IPS DF 6.9 (cell line): ENCODE measurements around the gene DOCK9.

ENCODE experiments used
- DNase-seq: peaks from one replicate; pipeline ENCODE4 v3.0.0-alpha.2; 2013; ENCODE audit warnings: low read depth, low spot score
- H3K27ac ChIP-seq: one replicate; pipeline ENCODE4 v1.5.1; 2013; ENCODE audit warnings: low read length, control low read depth
- H3K27me3 ChIP-seq: 2 replicates; pipeline ENCODE4 v1.6.1; 2013; ENCODE audit warnings: mild to moderate bottlenecking, low read length; ENCODE audit not compliant: control insufficient read depth, insufficient read depth
- H3K36me3 ChIP-seq: 2 replicates; pipeline ENCODE4 v1.6.1; 2013; ENCODE audit warnings: low read length; ENCODE audit not compliant: control insufficient read depth, insufficient read depth
- H3K4me1 ChIP-seq: 2 replicates; pipeline ENCODE4 v1.6.1; 2013; ENCODE audit warnings: low read length; ENCODE audit not compliant: control insufficient read depth, insufficient read depth
- H3K4me3 ChIP-seq: 2 replicates; pipeline ENCODE4 v1.5.1; 2013; ENCODE audit warnings: mild to moderate bottlenecking, low read length
- H3K9me3 ChIP-seq: 2 replicates; pipeline ENCODE4 v1.6.1; 2013; ENCODE audit warnings: low read length, inconsistent platforms; ENCODE audit not compliant: control insufficient read depth, insufficient read depth
- WGBS: extraction: QIAGEN DNeasy Blood & Tissue Kit; methylation state at CpG from one replicate; pipeline ENCODE4 v1.1.7; 2013; ENCODE audit warnings: mixed read lengths, missing lambda C conversion rate; ENCODE audit not compliant: insufficient read length, insufficient coverage; 5-methylcytosine and 5-hydroxymethylcytosine counted together

The DOCK9 gene

GRCh38 chr13:98858191-98858590 is 119.7 kb downstream of the DOCK9 start:
- DNase-seq: no peak
- H3K4me1 ChIP-seq: no peaks in the 10 kb centered on the region
- H3K27ac ChIP-seq: no peak overlapping the region
- no peaks in the 10 kb centered on the region for H3K9me3 ChIP-seq
- H3K36me3 ChIP-seq: no peaks in the 10 kb centered on the region
- no CpG with 5 or more reads among the region's 4 CpGs for WGBS
- H3K27me3 ChIP-seq: no peaks in the 10 kb centered on the region
- no peak overlapping the region for H3K4me3 ChIP-seq

- H3K9me3 ChIP-seq: no peaks in the 10 kb centered on the region
- H3K36me3 ChIP-seq: no peaks in the 10 kb centered on the region
- no peaks in the 10 kb centered on the region; the same call in 1 of the 2 replicates for H3K27me3 ChIP-seq
- no peaks in the 10 kb centered on the region for H3K4me1 ChIP-seq
- WGBS: no CpG with 5 or more reads among the region's 5 CpGs
- no peak overlapping the region for H3K4me3 ChIP-seq
- no peak for DNase-seq
- H3K27ac ChIP-seq: no peak overlapping the region
These were observed 120.9 kb downstream of the DOCK9 start for GRCh38 chr13:98856983-98857382.

- no CpG with 5 or more reads among the region's 6 CpGs for WGBS
- H3K27me3 ChIP-seq: no peaks in the 10 kb centered on the region; the same call in 1 of the 2 replicates
- no peak overlapping the region for H3K27ac ChIP-seq
- no peaks in the 10 kb centered on the region for H3K9me3 ChIP-seq
- H3K36me3 ChIP-seq: no peaks in the 10 kb centered on the region
- H3K4me1 ChIP-seq: no peaks in the 10 kb centered on the region
- no peak for DNase-seq
- H3K4me3 ChIP-seq: no peak overlapping the region
These were observed 123.4 kb downstream of the DOCK9 start for GRCh38 chr13:98854448-98854847.

- Histone ChIP-seq H3K27ac (no peak overlapping the region), H3K4me1 (no peaks in the 10 kb centered on the region), H3K4me3 (no peak overlapping the region), H3K27me3 (no peaks in the 10 kb centered on the region; the same call in 1 of the 2 replicates), H3K36me3 (no peaks in the 10 kb centered on the region), H3K9me3 (no peaks in the 10 kb centered on the region)
- no peak for DNase-seq
- no CpG with 5 or more reads among the region's 6 CpGs for WGBS
These were observed 124.1 kb downstream of the DOCK9 start for GRCh38 chr13:98853771-98854221.

- Histone ChIP-seq H3K4me1 (no peaks in the 10 kb centered on the region), H3K27me3 (no peaks in the 10 kb centered on the region; the same call in 1 of the 2 replicates), H3K9me3 (no peaks in the 10 kb centered on the region), H3K4me3 (no peak overlapping the region; the same call in 1 of the 2 replicates), H3K36me3 (no peaks in the 10 kb centered on the region), H3K27ac (no peak overlapping the region)
- DNase-seq: no peak
- WGBS: no CpG with 5 or more reads among the region's 6 CpGs
These were observed 126.6 kb downstream of the DOCK9 start for GRCh38 chr13:98851276-98851675.

- no CpG with 5 or more reads among the region's 7 CpGs for WGBS
- H3K4me1 ChIP-seq: no peaks in the 10 kb centered on the region
These were observed 129.1 kb downstream of the DOCK9 start for GRCh38 chr13:98848746-98849145.

GRCh38 chr13:98847780-98848179 is 130.1 kb downstream of the DOCK9 start:
- H3K36me3 ChIP-seq: no peaks in the 10 kb centered on the region
- no peak overlapping the region for H3K4me3 ChIP-seq
- no peak overlapping the region for H3K27ac ChIP-seq
- WGBS: no CpG with 5 or more reads among the region's 5 CpGs
- H3K9me3 ChIP-seq: no peaks in the 10 kb centered on the region
- DNase-seq: no peak
- H3K4me1 ChIP-seq: no peaks in the 10 kb centered on the region
- H3K27me3 ChIP-seq: no peaks in the 10 kb centered on the region; the same call in 1 of the 2 replicates

More at GRCh38 chr13:98848746-98849145, 129.1 kb downstream of the DOCK9 start:
- Histone ChIP-seq H3K27ac (no peak overlapping the region), H3K9me3 (no peaks in the 10 kb centered on the region), H3K36me3 (no peaks in the 10 kb centered on the region), H3K27me3 (no peaks in the 10 kb centered on the region; the same call in 1 of the 2 replicates), H3K4me3 (no peak overlapping the region)
- DNase-seq: no peak

- H3K36me3 ChIP-seq: no peaks in the 10 kb centered on the region
- no peaks in the 10 kb centered on the region for H3K9me3 ChIP-seq
- no peak for DNase-seq
- H3K4me1 ChIP-seq: no peaks in the 10 kb centered on the region
- H3K27ac ChIP-seq: no peak overlapping the region
- no CpG with 5 or more reads among the region's 4 CpGs for WGBS
- H3K27me3 ChIP-seq: no peaks in the 10 kb centered on the region
- H3K4me3 ChIP-seq: no peak overlapping the region
These were observed 130.9 kb downstream of the DOCK9 start for GRCh38 chr13:98846986-98847385.

GRCh38 chr13:98846521-98846920 is 131.3 kb downstream of the DOCK9 start:
- H3K4me3 ChIP-seq: no peak overlapping the region
- WGBS: no CpG with 5 or more reads among the region's 5 CpGs
- DNase-seq: no peak
- H3K36me3 ChIP-seq: no peaks in the 10 kb centered on the region
- H3K27me3 ChIP-seq: no peaks in the 10 kb centered on the region
- no peaks in the 10 kb centered on the region for H3K4me1 ChIP-seq
- no peak overlapping the region for H3K27ac ChIP-seq
- no peaks in the 10 kb centered on the region for H3K9me3 ChIP-seq

- no CpG with 5 or more reads among the region's 7 CpGs for WGBS
- no peak for DNase-seq
- H3K9me3 ChIP-seq: no peaks in the 10 kb centered on the region
- H3K27ac ChIP-seq: no peak overlapping the region
- no peaks in the 10 kb centered on the region for H3K36me3 ChIP-seq
- no peak overlapping the region for H3K4me3 ChIP-seq
- H3K4me1 ChIP-seq: no peaks in the 10 kb centered on the region
- H3K27me3 ChIP-seq: no peaks in the 10 kb centered on the region
These were observed 132.1 kb downstream of the DOCK9 start for GRCh38 chr13:98845742-98846141.

- no CpG with 5 or more reads among the region's 1 CpG for WGBS
- H3K9me3 ChIP-seq: no peaks in the 10 kb centered on the region
- DNase-seq: no peak
- H3K36me3 ChIP-seq: no peaks in the 10 kb centered on the region
- no peaks in the 10 kb centered on the region for H3K27me3 ChIP-seq
- H3K27ac ChIP-seq: no peak overlapping the region
- no peak overlapping the region for H3K4me3 ChIP-seq
- 0 out of 2 replicates have a peak, but pooled peaks cover 1% of the 10 kb centered on the region for H3K4me1 ChIP-seq
These were observed 133.8 kb downstream of the DOCK9 start for GRCh38 chr13:98844021-98844420.
